ENCODE results near the gene HAAO.

HAAO gene

GRCh38 chr2:42789751-42790150, 2.6 kb downstream of the HAAO start:
- H3K9me3 ChIP-seq (ENCODE audit: control insufficient read depth, low read length) = no peaks in the 10 kb centered on the region
- H3K9ac ChIP-seq (ENCODE audit: low read length) = no peak overlapping the region
- peaks cover 30% of the 10 kb centered on the region for H3K27me3 ChIP-seq (replicated peaks; ENCODE audit: control insufficient read depth, insufficient read depth, low read length)
- H3K4me1 ChIP-seq (ENCODE audit: control insufficient read depth, insufficient read depth, low read length) = no peaks in the 10 kb centered on the region
- H3K36me3 ChIP-seq (ENCODE audit: control insufficient read depth, insufficient read depth, low read length, severe bottlenecking) = no peaks in the 10 kb centered on the region
- H3K4me3 ChIP-seq (ENCODE audit: low read length) = no peak overlapping the region
- DNase-seq (ENCODE audit: low read depth) = no peak

- Histone ChIP-seq H3K4me1 (ENCODE audit: control insufficient read depth, insufficient read depth, low read length) (no peaks in the 10 kb centered on the region), H3K36me3 (ENCODE audit: control insufficient read depth, insufficient read depth, low read length, severe bottlenecking) (no peaks in the 10 kb centered on the region), H3K9me3 (ENCODE audit: control insufficient read depth, low read length) (no peaks in the 10 kb centered on the region), H3K27me3 (replicated peaks; ENCODE audit: control insufficient read depth, insufficient read depth, low read length) (peaks cover 30% of the 10 kb centered on the region), H3K9ac (ENCODE audit: low read length) (no peak overlapping the region), H3K4me3 (ENCODE audit: low read length) (no peak overlapping the region)
- DNase-seq (ENCODE audit: low read depth) = no peak
These were observed 3.5 kb downstream of the HAAO start for GRCh38 chr2:42788882-42789281.

DNA sequence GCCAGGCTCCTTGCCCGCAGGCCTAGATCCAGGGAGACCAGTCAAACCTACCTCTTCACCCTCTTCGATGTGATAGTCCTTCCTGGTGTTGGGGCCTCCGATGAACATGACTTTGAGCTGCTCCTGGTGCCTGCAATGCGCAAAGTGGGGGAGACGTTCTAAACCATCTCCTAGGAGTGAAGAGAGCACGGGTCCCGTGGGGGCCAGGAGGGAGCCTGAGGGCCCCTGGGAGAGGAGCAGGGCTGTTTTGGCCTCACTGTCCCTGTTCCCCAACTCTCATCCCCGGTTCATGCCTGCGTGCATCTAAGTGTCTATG, 3.9 kb downstream of the HAAO start:
- H3K4me3 ChIP-seq (ENCODE audit: low read length) = no peak overlapping the region
- no peak overlapping the region for H3K9ac ChIP-seq (ENCODE audit: low read length)
- peaks cover 30% of the 10 kb centered on the region for H3K27me3 ChIP-seq (replicated peaks; ENCODE audit: control insufficient read depth, insufficient read depth, low read length)
- no peaks in the 10 kb centered on the region for H3K36me3 ChIP-seq (ENCODE audit: control insufficient read depth, insufficient read depth, low read length, severe bottlenecking)
- DNase-seq (ENCODE audit: low read depth) = no peak
- no peaks in the 10 kb centered on the region for H3K4me1 ChIP-seq (ENCODE audit: control insufficient read depth, insufficient read depth, low read length)
- no peaks in the 10 kb centered on the region for H3K9me3 ChIP-seq (ENCODE audit: control insufficient read depth, low read length)

- no peaks in the 10 kb centered on the region for H3K4me1 ChIP-seq (ENCODE audit: control insufficient read depth, insufficient read depth, low read length)
- H3K4me3 ChIP-seq (ENCODE audit: low read length) = no peak overlapping the region
- DNase-seq (ENCODE audit: low read depth) = no peak
- no peaks in the 10 kb centered on the region for H3K36me3 ChIP-seq (ENCODE audit: control insufficient read depth, insufficient read depth, low read length, severe bottlenecking)
- no peaks in the 10 kb centered on the region for H3K9me3 ChIP-seq (ENCODE audit: control insufficient read depth, low read length)
- H3K9ac ChIP-seq (ENCODE audit: low read length) = no peak overlapping the region
- H3K27me3 ChIP-seq (replicated peaks; ENCODE audit: control insufficient read depth, insufficient read depth, low read length) = peaks cover 34% of the 10 kb centered on the region
These were observed 4.5 kb downstream of the HAAO start for GRCh38 chr2:42787788-42788477.

DNA sequence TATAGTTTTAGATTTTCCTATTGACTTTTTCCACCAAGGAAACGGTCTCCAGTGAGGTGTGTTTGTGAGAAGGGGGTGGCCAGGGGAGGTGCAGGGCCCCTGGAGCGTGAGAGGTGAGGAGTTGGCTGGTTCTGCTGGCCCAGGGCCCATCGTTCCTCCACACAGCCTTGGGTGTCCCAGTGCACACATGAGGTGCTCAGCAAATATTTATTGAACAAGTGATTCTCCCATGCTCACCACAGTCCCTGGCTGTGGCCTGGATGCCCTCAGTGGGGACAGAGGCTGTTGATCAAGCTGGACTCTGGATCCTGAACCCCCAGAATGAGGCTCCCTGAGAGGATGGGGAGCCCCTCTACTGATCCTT, 5.0 kb downstream of the HAAO start:
- no peak for DNase-seq (ENCODE audit: low read depth)
- no peaks in the 10 kb centered on the region for H3K36me3 ChIP-seq (ENCODE audit: control insufficient read depth, insufficient read depth, low read length, severe bottlenecking)
- no peaks in the 10 kb centered on the region for H3K4me1 ChIP-seq (ENCODE audit: control insufficient read depth, insufficient read depth, low read length)
- no peaks in the 10 kb centered on the region for H3K9me3 ChIP-seq (ENCODE audit: control insufficient read depth, low read length)
- H3K9ac ChIP-seq (ENCODE audit: low read length) = no peak overlapping the region
- H3K4me3 ChIP-seq (ENCODE audit: low read length) = no peak overlapping the region
- H3K27me3 ChIP-seq (replicated peaks; ENCODE audit: control insufficient read depth, insufficient read depth, low read length) = peaks cover 34% of the 10 kb centered on the region

DNA sequence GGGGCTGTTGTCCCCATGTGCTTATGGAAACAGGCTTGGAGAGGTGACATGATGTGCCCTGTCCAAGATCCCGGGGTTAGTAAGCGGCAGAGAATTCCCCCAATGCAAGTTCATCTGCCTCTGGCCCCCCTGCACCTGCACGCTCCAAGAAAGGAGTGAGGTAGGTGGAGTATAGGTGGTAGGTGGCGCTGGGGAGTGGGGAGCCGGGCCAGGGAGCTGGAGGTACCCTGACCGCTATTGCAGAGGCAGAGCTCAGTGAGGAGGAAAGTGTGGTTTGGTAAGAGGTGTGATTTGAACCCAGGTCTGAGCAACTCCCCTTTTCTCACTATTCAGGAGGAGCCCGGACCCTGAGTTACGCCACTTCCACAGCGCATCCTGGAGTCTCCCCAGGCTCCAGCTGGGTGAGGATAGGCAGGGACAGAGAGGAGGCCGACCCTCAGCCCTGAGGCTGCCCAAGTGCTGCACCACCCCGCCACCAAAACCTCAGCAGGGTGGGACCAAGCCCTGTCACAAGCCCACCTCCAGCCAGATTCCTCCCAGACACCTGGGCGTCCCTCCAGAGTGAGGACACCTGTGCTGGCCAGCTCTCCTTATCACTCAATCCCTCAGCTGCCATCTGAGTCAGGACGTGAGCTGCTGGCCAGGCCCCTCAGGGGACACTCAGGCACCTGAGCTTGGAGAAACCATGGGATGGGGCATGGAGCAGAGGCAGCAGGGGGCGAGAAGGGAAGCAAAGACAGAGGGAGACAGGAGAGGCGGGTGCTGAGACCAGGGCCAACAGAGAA, 5.6 kb downstream of the HAAO start:
- no peak for DNase-seq (ENCODE audit: low read depth)
- H3K9me3 ChIP-seq (ENCODE audit: control insufficient read depth, low read length) = no peaks in the 10 kb centered on the region
- no peak overlapping the region for H3K9ac ChIP-seq (ENCODE audit: low read length)
- no peaks in the 10 kb centered on the region for H3K36me3 ChIP-seq (ENCODE audit: control insufficient read depth, insufficient read depth, low read length, severe bottlenecking)
- peaks cover 30% of the 10 kb centered on the region for H3K27me3 ChIP-seq (replicated peaks; ENCODE audit: control insufficient read depth, insufficient read depth, low read length)
- no peaks in the 10 kb centered on the region for H3K4me1 ChIP-seq (ENCODE audit: control insufficient read depth, insufficient read depth, low read length)
- no peak overlapping the region for H3K4me3 ChIP-seq (ENCODE audit: low read length)

- H3K36me3 ChIP-seq (ENCODE audit: control insufficient read depth, insufficient read depth, low read length, severe bottlenecking) = no peaks in the 10 kb centered on the region
- H3K4me3 ChIP-seq (ENCODE audit: low read length) = no peak overlapping the region
- H3K27me3 ChIP-seq (replicated peaks; ENCODE audit: control insufficient read depth, insufficient read depth, low read length) = peaks cover 12% of the 10 kb centered on the region
- H3K9ac ChIP-seq (ENCODE audit: low read length) = no peak overlapping the region
- DNase-seq (ENCODE audit: low read depth) = no peak
- no peaks in the 10 kb centered on the region for H3K9me3 ChIP-seq (ENCODE audit: control insufficient read depth, low read length)
- H3K4me1 ChIP-seq (ENCODE audit: control insufficient read depth, insufficient read depth, low read length) = no peaks in the 10 kb centered on the region
These were observed 8.0 kb downstream of the HAAO start for GRCh38 chr2:42784204-42784880.

DNA sequence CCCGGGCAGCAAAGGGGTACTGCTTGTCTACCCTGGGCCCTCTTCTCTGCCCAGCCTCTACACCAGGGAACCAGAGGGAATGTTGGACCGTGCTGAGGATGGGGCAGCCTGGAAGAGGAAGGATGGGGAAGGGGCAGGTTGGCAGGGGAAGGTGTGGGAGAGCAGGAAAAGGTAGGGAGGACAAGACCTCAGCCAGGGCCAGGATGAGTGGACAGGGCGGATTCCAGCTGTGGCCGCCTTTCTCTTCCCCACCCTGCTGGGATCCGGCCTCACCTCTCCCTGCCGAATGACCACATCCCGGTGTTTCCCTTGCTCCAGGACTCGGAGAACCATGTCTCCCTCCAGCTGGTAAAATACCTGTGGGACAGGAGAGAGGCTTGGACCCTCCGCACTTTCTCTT, 8.9 kb downstream of the HAAO start:
- DNase-seq (ENCODE audit: low read depth) = no peak
- Histone ChIP-seq H3K36me3 (ENCODE audit: control insufficient read depth, insufficient read depth, low read length, severe bottlenecking) (no peaks in the 10 kb centered on the region), H3K4me1 (ENCODE audit: control insufficient read depth, insufficient read depth, low read length) (peaks cover 2% of the 10 kb centered on the region), H3K4me3 (ENCODE audit: low read length) (no peak overlapping the region), H3K9ac (ENCODE audit: low read length) (no peak overlapping the region), H3K9me3 (ENCODE audit: control insufficient read depth, low read length) (no peaks in the 10 kb centered on the region), H3K27me3 (replicated peaks; ENCODE audit: control insufficient read depth, insufficient read depth, low read length) (peaks cover 12% of the 10 kb centered on the region)

- no peak overlapping the region for H3K4me3 ChIP-seq (ENCODE audit: low read length)
- H3K9me3 ChIP-seq (ENCODE audit: control insufficient read depth, low read length) = no peaks in the 10 kb centered on the region
- DNase-seq (ENCODE audit: low read depth) = no peak
These were observed 11.2 kb downstream of the HAAO start for GRCh38 chr2:42781181-42781580.

DNA sequence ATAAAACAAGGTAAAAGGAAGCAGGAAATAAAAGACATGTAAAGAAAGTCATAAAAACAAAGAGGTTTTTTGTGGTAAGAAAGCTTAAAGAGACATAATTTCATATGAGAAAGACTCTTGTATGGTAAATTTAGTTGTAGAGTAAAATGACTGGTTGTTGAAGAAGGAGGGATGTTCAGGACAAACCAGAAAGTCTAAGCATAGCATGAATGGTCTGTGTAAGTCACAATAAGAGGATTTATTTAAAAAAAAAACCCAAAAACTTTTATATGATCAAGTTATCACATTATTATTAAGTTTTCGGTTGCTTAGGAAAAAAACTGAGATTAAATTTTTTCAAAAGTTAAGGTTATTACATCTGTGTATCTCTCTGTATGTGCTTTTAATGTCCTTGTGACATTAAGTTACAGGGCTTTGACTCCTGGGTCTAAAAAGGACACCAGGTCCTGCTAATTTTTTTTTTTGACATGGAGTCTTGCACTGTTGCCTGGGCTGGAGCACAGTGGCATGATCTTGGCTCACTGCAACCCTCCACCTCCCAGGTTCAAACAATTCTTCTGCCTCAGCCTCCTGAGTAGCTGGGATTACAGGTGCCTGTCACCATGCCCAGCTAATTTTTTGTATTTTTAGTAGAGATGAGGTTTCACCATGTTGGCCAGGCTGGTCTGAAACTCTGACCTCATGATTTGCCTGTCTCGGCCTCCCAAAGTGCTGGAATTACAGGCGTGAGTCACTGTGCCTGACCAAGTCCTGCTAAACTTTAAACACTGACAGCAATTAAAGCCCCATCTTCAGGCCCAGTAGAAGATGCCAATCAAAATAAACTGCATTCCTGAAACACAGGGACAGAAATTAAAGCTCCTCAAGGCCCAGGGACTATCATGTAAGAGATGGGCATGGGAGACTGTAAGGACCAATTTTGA, 14.2 kb downstream of the HAAO start:
- Histone ChIP-seq H3K9ac (ENCODE audit: low read length) (no peak overlapping the region), H3K9me3 (ENCODE audit: control insufficient read depth, low read length) (no peaks in the 10 kb centered on the region), H3K27me3 (replicated peaks; ENCODE audit: control insufficient read depth, insufficient read depth, low read length) (peaks cover 3% of the 10 kb centered on the region), H3K4me3 (ENCODE audit: low read length) (no peak overlapping the region), H3K4me1 (ENCODE audit: control insufficient read depth, insufficient read depth, low read length) (peaks cover 2% of the 10 kb centered on the region), H3K36me3 (ENCODE audit: control insufficient read depth, insufficient read depth, low read length, severe bottlenecking) (no peaks in the 10 kb centered on the region)
- DNase-seq (ENCODE audit: low read depth) = no peak

More at GRCh38 chr2:42781181-42781580, 11.2 kb downstream of the HAAO start:
- peaks cover 2% of the 10 kb centered on the region for H3K4me1 ChIP-seq (ENCODE audit: control insufficient read depth, insufficient read depth, low read length)
- peaks cover 4% of the 10 kb centered on the region for H3K27me3 ChIP-seq (replicated peaks; ENCODE audit: control insufficient read depth, insufficient read depth, low read length)
- H3K36me3 ChIP-seq (ENCODE audit: control insufficient read depth, insufficient read depth, low read length, severe bottlenecking) = no peaks in the 10 kb centered on the region
- no peak overlapping the region for H3K9ac ChIP-seq (ENCODE audit: low read length)

GRCh38 chr2:42775810-42776209, 16.6 kb downstream of the HAAO start:
- Histone ChIP-seq H3K36me3 (ENCODE audit: control insufficient read depth, insufficient read depth, low read length, severe bottlenecking) (no peaks in the 10 kb centered on the region), H3K9me3 (ENCODE audit: control insufficient read depth, low read length) (no peaks in the 10 kb centered on the region), H3K4me3 (ENCODE audit: low read length) (no peak overlapping the region), H3K9ac (ENCODE audit: low read length) (no peak overlapping the region), H3K4me1 (ENCODE audit: control insufficient read depth, insufficient read depth, low read length) (peaks cover 2% of the 10 kb centered on the region), H3K27me3 (replicated peaks; ENCODE audit: control insufficient read depth, insufficient read depth, low read length) (no peaks in the 10 kb centered on the region)
- DNase-seq (ENCODE audit: low read depth) = no peak

Measured in adipocyte (in vitro differentiated cells).